SKM-1 treated with dmso at 0.1 percent for 144 hours (cell line): Measurements from ENCODE around the gene LZIC.

Source experiments
- DNase-seq: peaks from one replicate; lab custom pipeline; 2025; ENCODE audit not compliant: unreplicated experiment; lab: John Stamatoyannopoulos, UW

Gene LZIC

GRCh38 chr1:9887070-9887469, 56.1 kb downstream of the LZIC start:
- DNase-seq: no peak

- no peak for DNase-seq
These were observed 57.0 kb downstream of the LZIC start for GRCh38 chr1:9886092-9886742.

- no peak for DNase-seq
These were observed 58.4 kb downstream of the LZIC start for GRCh38 chr1:9884805-9885204.

- DNase-seq: no peak
These were observed 59.4 kb downstream of the LZIC start for GRCh38 chr1:9883585-9884449.

GRCh38 chr1:9882945-9883303, 60.3 kb downstream of the LZIC start:
- DNase-seq: no peak

GRCh38 chr1:9882296-9882944, 60.8 kb downstream of the LZIC start:
- no peak for DNase-seq

- no peak for DNase-seq
These were observed 61.3 kb downstream of the LZIC start for GRCh38 chr1:9881838-9882249.
